MM.1S (cell line): Measurements from ENCODE around the gene TMEM17.

Experiments
- DNase-seq: peaks from one replicate; pipeline ENCODE4 v3.0.0-alpha.2; 2015
- H2AFZ ChIP-seq: fragments of 300-600 bp; sonication (generic); 2 replicates; pipeline ENCODE4 v1.6.0; 2016; ENCODE audit warnings: antibody characterized with exemption, low read length
- H3F3A ChIP-seq: fragments of 300-600 bp; sonication (generic); 2 replicates; pipeline ENCODE4 v1.6.1; 2016; ENCODE audit warnings: mild to moderate bottlenecking, antibody characterized with exemption, low read length, moderate library complexity, mixed read lengths; ENCODE audit not compliant: insufficient read depth
- H3K27ac ChIP-seq: fragments of 300-600 bp; sonication (generic); 2 replicates; pipeline ENCODE4 v1.5.1; 2016; ENCODE audit warnings: mild to moderate bottlenecking, low read length
- H3K27me3 ChIP-seq: fragments of 300-600 bp; sonication (generic); replicated peaks from 2 replicates; pipeline ENCODE4 v1.6.0; 2016; ENCODE audit warnings: low read length; ENCODE audit not compliant: insufficient read depth
- H3K36me3 ChIP-seq: fragments of 300-600 bp; sonication (generic); replicated peaks from 2 replicates; pipeline ENCODE4 v1.6.1; 2016; ENCODE audit warnings: mild to moderate bottlenecking, low read length, mixed read lengths; ENCODE audit not compliant: insufficient read depth
- H3K4me1 ChIP-seq: fragments of 300-600 bp; sonication (generic); 2 replicates; pipeline ENCODE4 v1.6.1; 2016; ENCODE audit warnings: low read length, mixed read lengths
- H3K4me2 ChIP-seq: fragments of 300-600 bp; sonication (generic); 2 replicates; pipeline ENCODE4 v1.6.0; 2016; ENCODE audit warnings: low read depth, low read length
- H3K4me3 ChIP-seq: fragments of 300-600 bp; sonication (generic); 2 replicates; pipeline ENCODE4 v1.5.1; 2016; ENCODE audit warnings: low read length, mixed read lengths
- H3K79me2 ChIP-seq: fragments of 300-600 bp; sonication (generic); 2 replicates; pipeline ENCODE4 v1.6.1; 2016; ENCODE audit warnings: mixed run types, low read length, mixed read lengths
- H3K9ac ChIP-seq: fragments of 300-600 bp; sonication (generic); 2 replicates; pipeline ENCODE4 v1.6.1; 2016; ENCODE audit warnings: low read length, mixed read lengths
- H3K9me2 ChIP-seq: fragments of 300-600 bp; sonication (generic); replicated peaks from 2 replicates; pipeline ENCODE4 v1.6.1; 2016; ENCODE audit warnings: mild to moderate bottlenecking, low read length, mixed read lengths; ENCODE audit not compliant: insufficient read depth
- H3K9me3 ChIP-seq: fragments of 300-600 bp; sonication (generic); replicated peaks from 2 replicates; pipeline ENCODE4 v1.6.1; 2016; ENCODE audit warnings: mild to moderate bottlenecking, low read length, mixed read lengths; ENCODE audit not compliant: insufficient read depth
- H4K20me1 ChIP-seq: fragments of 300-600 bp; sonication (generic); 2 replicates; pipeline ENCODE4 v1.6.1; 2016; ENCODE audit warnings: mild to moderate bottlenecking, low read length, moderate library complexity, mixed read lengths; ENCODE audit not compliant: insufficient read depth
- CTCF ChIP-seq: fragments of 300-600 bp; sonication (generic); IDR thresholded peaks from 2 replicates; pipeline ENCODE4 v1.5.1; 2016; ENCODE audit warnings: antibody characterized with exemption, low read length, mixed read lengths
- EZH2 ChIP-seq: fragments of 300-600 bp; sonication (generic); optimal IDR thresholded peaks from 2 replicates; pipeline ENCODE3; 2017; ENCODE audit warnings: low read depth, mild to moderate bottlenecking, antibody characterized with exemption, low read length, mixed read lengths
- EZH2phosphoT487 ChIP-seq: fragments of 300-600 bp; sonication (generic); IDR thresholded peaks from 2 replicates; pipeline ENCODE4 v1.6.1; 2018; ENCODE audit warnings: antibody characterized with exemption, low read length

The TMEM17 gene

GRCh38 chr2:62467475-62468321 lies 38.3 kb downstream of the TMEM17 start:
- no peaks in the 10 kb centered on the region for H4K20me1 ChIP-seq
- 0 out of 2 replicates have a peak, but pooled peaks cover 4% of the 10 kb centered on the region for H3F3A ChIP-seq
- peak overlapping the region; percentile 43; the same call in 1 of the 2 replicates for H3K4me2 ChIP-seq
- peak; percentile 70 for DNase-seq
- H3K79me2 ChIP-seq, result no peaks in the 10 kb centered on the region
- no peak overlapping the region; the same call in 1 of the 2 replicates for H3K9ac ChIP-seq
- peak overlapping the region; percentile 57; the same call in 1 of the 2 replicates for H3K27ac ChIP-seq
- no peaks in the 10 kb centered on the region for H3K9me3 ChIP-seq
- no peaks in the 10 kb centered on the region for H3K9me2 ChIP-seq
- H3K4me1 ChIP-seq, result peaks cover 20% of the 10 kb centered on the region
- TF ChIP-seq EZH2phosphoT487 (no peak), CTCF (peak; percentile 25)
- no peaks in the 10 kb centered on the region for H3K36me3 ChIP-seq
- H3K4me3 ChIP-seq, result no peak overlapping the region
- peak overlapping the region; percentile 80 for H2AFZ ChIP-seq
- H3K27me3 ChIP-seq, result no peaks in the 10 kb centered on the region

- Histone ChIP-seq H3K9me3 (no peaks in the 10 kb centered on the region), H3K27ac (no peak overlapping the region), H3K9me2 (no peaks in the 10 kb centered on the region), H3K9ac (no peak overlapping the region), H3F3A (0 out of 2 replicates have a peak, but pooled peaks cover 4% of the 10 kb centered on the region), H2AFZ (peak overlapping the region; percentile 80), H3K4me2 (no peak overlapping the region), H3K4me1 (peaks cover 20% of the 10 kb centered on the region), H3K27me3 (no peaks in the 10 kb centered on the region), H3K36me3 (no peaks in the 10 kb centered on the region), H3K4me3 (no peak overlapping the region), H3K79me2 (no peaks in the 10 kb centered on the region), H4K20me1 (no peaks in the 10 kb centered on the region)
- no peak for DNase-seq
- TF ChIP-seq EZH2, result no peak
- no peak for TF ChIP-seq CTCF
- TF ChIP-seq EZH2phosphoT487, result no peak
Observed at GRCh38 chr2:62467100-62467474, 38.9 kb downstream of the TMEM17 start.

- no peaks in the 10 kb centered on the region for H3K27me3 ChIP-seq
- 0 out of 2 replicates have a peak, but pooled peaks cover 4% of the 10 kb centered on the region for H3F3A ChIP-seq
- no peak overlapping the region for H2AFZ ChIP-seq
- no peak overlapping the region for H3K9ac ChIP-seq
- no peak overlapping the region for H3K4me2 ChIP-seq
- H4K20me1 ChIP-seq, result no peaks in the 10 kb centered on the region
- H3K4me3 ChIP-seq, result no peak overlapping the region
- no peaks in the 10 kb centered on the region for H3K9me2 ChIP-seq
- no peaks in the 10 kb centered on the region for H3K79me2 ChIP-seq
- no peak for DNase-seq
- no peak for TF ChIP-seq CTCF
- TF ChIP-seq EZH2, result no peak
- no peak for TF ChIP-seq EZH2phosphoT487
- peaks cover 20% of the 10 kb centered on the region for H3K4me1 ChIP-seq
- H3K36me3 ChIP-seq, result no peaks in the 10 kb centered on the region
- no peak overlapping the region for H3K27ac ChIP-seq
- no peaks in the 10 kb centered on the region for H3K9me3 ChIP-seq
Observed at GRCh38 chr2:62466503-62466854, 39.5 kb downstream of the TMEM17 start.
